Trophoblast cell (in vitro differentiated cells and primary cell): Measurements from ENCODE around the gene NENF.
A peak's percentile ranks its signal among the peaks of the same experiment; 100 is the strongest.

ENCODE experiments used
- DNase-seq, 2 donors: peaks; one replicate each; pipeline ENCODE4 v3.0.0-alpha.2; 2016
- H2AFZ ChIP-seq: 2 replicates; pipeline ENCODE4 v1.6.1; 2013; ENCODE audit warnings: low read length, moderate library complexity, mild to moderate bottlenecking; ENCODE audit not compliant: insufficient read depth, poor library complexity
- H2AK5ac ChIP-seq: 2 replicates; pipeline ENCODE4 v1.6.1; 2013; ENCODE audit warnings: mild to moderate bottlenecking, low read length
- H2BK120ac ChIP-seq: 2 replicates; pipeline ENCODE4 v1.6.1; 2013; ENCODE audit warnings: low read length, mild to moderate bottlenecking, moderate library complexity; ENCODE audit not compliant: insufficient read depth, poor library complexity
- H2BK12ac ChIP-seq: 2 replicates; pipeline ENCODE4 v1.6.1; 2013; ENCODE audit warnings: mild to moderate bottlenecking, low read length, moderate library complexity
- H2BK5ac ChIP-seq: 2 replicates; pipeline ENCODE4 v1.6.1; 2013; ENCODE audit warnings: low read length, low read depth, moderate library complexity, mild to moderate bottlenecking; ENCODE audit not compliant: poor library complexity
- H3K14ac ChIP-seq: 2 replicates; pipeline ENCODE4 v1.6.1; 2013; ENCODE audit warnings: mild to moderate bottlenecking, low read length
- H3K18ac ChIP-seq: 2 replicates; pipeline ENCODE4 v1.6.1; 2013; ENCODE audit warnings: mild to moderate bottlenecking, low read length
- H3K23ac ChIP-seq: 2 replicates; pipeline ENCODE4 v1.6.1; 2013; ENCODE audit warnings: low read length
- H3K27ac ChIP-seq: 2 replicates; pipeline ENCODE4 v1.5.1; 2013; ENCODE audit warnings: low read depth, mild to moderate bottlenecking, inconsistent platforms, low read length, moderate library complexity
- H3K27me3 ChIP-seq: 2 replicates; pipeline ENCODE4 v1.6.1; 2013; ENCODE audit warnings: inconsistent platforms, mild to moderate bottlenecking, low read length, moderate library complexity; ENCODE audit not compliant: insufficient read depth
- H3K36me3 ChIP-seq, 2 experiments: 1 replicate in 1 of 2; 2 replicates in 1 of 2; pipeline ENCODE4 v1.6.1; 2013; ENCODE audit warnings: low read length in 2 of 2, mild to moderate bottlenecking in 2 of 2, moderate library complexity in 1 of 2; ENCODE audit not compliant: insufficient read depth in 2 of 2, control insufficient read depth in 1 of 2
- H3K4ac ChIP-seq: 2 replicates; pipeline ENCODE4 v1.6.1; 2013; ENCODE audit warnings: low read depth, mild to moderate bottlenecking, low read length, moderate library complexity
- H3K4me1 ChIP-seq, 2 experiments: 1 replicate in 1 of 2; 2 replicates in 1 of 2; pipeline ENCODE4 v1.6.1; 2013; ENCODE audit warnings: low read length in 2 of 2, mild to moderate bottlenecking in 2 of 2, moderate library complexity in 1 of 2; ENCODE audit not compliant: insufficient read depth in 2 of 2, control insufficient read depth in 1 of 2
- H3K4me2 ChIP-seq: 2 replicates; pipeline ENCODE4 v1.6.1; 2013; ENCODE audit warnings: inconsistent platforms, mild to moderate bottlenecking, low read length, moderate library complexity
- H3K4me3 ChIP-seq: 2 replicates; pipeline ENCODE4 v1.5.1; 2013; ENCODE audit warnings: mild to moderate bottlenecking, low read depth, low read length, inconsistent platforms
- H3K79me1 ChIP-seq: one replicate; pipeline ENCODE4 v1.6.1; 2013; ENCODE audit warnings: low read length
- H3K79me2 ChIP-seq: 2 replicates; pipeline ENCODE4 v1.6.1; 2013; ENCODE audit warnings: low read length, mild to moderate bottlenecking; ENCODE audit not compliant: control insufficient read depth, insufficient read depth, poor library complexity
- H3K9ac ChIP-seq: 2 replicates; pipeline ENCODE4 v1.6.1; 2013; ENCODE audit warnings: mild to moderate bottlenecking, low read length
- H3K9me3 ChIP-seq: 2 replicates; pipeline ENCODE4 v1.6.1; 2013; ENCODE audit warnings: low read depth, mild to moderate bottlenecking, control low read depth, inconsistent platforms, low read length; ENCODE audit not compliant: insufficient read depth
- H4K12ac ChIP-seq: 2 replicates; pipeline ENCODE4 v1.6.1; 2013; ENCODE audit warnings: low read depth, mild to moderate bottlenecking, low read length, moderate library complexity
- H4K8ac ChIP-seq: 2 replicates; pipeline ENCODE4 v1.6.1; 2013; ENCODE audit warnings: low read depth, mild to moderate bottlenecking, low read length, moderate library complexity
- H4K91ac ChIP-seq: one replicate; pipeline ENCODE4 v1.6.1; 2013; ENCODE audit warnings: low read depth, mild to moderate bottlenecking, low read length, moderate library complexity
- WGBS: extraction: QIAGEN DNeasy Blood & Tissue Kit; methylation state at CpG from one replicate; pipeline ENCODE4 v1.1.7; 2013; ENCODE audit warnings: missing lambda C conversion rate; ENCODE audit not compliant: insufficient read length, insufficient coverage; ENCODE audit errors: extremely low coverage; 5-methylcytosine and 5-hydroxymethylcytosine counted together

NENF gene

DNA sequence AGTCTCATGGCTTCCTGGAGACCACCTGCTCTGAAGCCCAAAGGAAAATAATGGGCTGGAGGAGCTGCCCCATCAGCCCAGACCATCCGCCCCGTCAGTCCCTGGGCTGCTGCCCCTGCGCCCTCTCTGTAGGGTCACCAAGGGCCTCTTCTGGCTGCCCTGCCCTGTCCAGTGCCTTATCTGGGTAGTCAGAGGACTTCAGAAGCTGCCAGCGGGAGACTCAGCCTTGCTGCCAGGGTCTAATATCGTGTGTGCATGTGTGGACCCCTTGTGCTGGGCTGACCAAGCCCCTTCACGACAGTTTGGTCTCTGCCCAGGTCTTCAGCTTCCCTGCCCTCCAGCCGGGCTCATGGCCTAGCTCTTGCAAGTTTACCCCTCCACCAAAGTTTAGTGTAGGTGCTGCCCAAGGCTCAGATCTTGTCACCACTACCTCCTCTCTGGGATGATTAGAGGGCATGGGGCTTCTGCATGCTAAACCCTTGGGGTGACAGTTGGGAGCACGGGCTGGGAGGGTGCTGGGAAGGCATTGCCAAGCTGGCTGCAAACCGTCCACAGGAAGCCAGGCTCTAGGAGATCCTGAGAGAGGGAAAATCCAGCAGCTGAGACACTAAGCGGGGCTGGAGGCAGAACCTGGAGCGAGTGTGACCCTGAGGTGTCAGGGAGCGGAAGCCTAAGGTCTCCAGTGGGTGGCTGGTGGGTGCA lies 20.6 kb downstream of the NENF start:
- WGBS, result no CpG with 5 or more reads among the region's 12 CpGs
- H3K27ac ChIP-seq, result no peak overlapping the region
- H2AK5ac ChIP-seq, result no peak overlapping the region
- no peak overlapping the region for H3K9ac ChIP-seq
- H3K4me1 ChIP-seq, result no peaks in the 10 kb centered on the region
- no peak overlapping the region for H2BK120ac ChIP-seq
- no peak overlapping the region for H3K4me3 ChIP-seq
- no peak for DNase-seq
- no peaks in the 10 kb centered on the region for H3K27me3 ChIP-seq
- H3K36me3 ChIP-seq, result no peaks in the 10 kb centered on the region
- no peak overlapping the region for H2AFZ ChIP-seq
- H3K79me2 ChIP-seq, result no peaks in the 10 kb centered on the region
- no peak overlapping the region for H4K91ac ChIP-seq
- no peak overlapping the region for H2BK12ac ChIP-seq
- H4K12ac ChIP-seq, result no peak overlapping the region
- H3K4me2 ChIP-seq, result no peak overlapping the region
- no peaks in the 10 kb centered on the region for H3K79me1 ChIP-seq
- no peak overlapping the region for H3K23ac ChIP-seq
- no peak overlapping the region for H3K4ac ChIP-seq
- no peak overlapping the region for H3K14ac ChIP-seq
- H3K9me3 ChIP-seq, result peaks cover 2% of the 10 kb centered on the region
- no peak overlapping the region for H3K18ac ChIP-seq
- H2BK5ac ChIP-seq, result no peak overlapping the region
- no peak overlapping the region for H4K8ac ChIP-seq

- H3K36me3 ChIP-seq, result no peaks in the 10 kb centered on the region
- H4K8ac ChIP-seq, result no peak overlapping the region
- H4K12ac ChIP-seq, result no peak overlapping the region
- no CpG with 5 or more reads among the region's 3 CpGs for WGBS
- H2BK12ac ChIP-seq, result no peak overlapping the region
- H2BK5ac ChIP-seq, result no peak overlapping the region
- no peak overlapping the region for H4K91ac ChIP-seq
- peaks cover 4% of the 10 kb centered on the region for H3K9me3 ChIP-seq
- no peak overlapping the region for H3K23ac ChIP-seq
- no peaks in the 10 kb centered on the region for H3K4me1 ChIP-seq
- H3K79me1 ChIP-seq, result no peaks in the 10 kb centered on the region
- no peaks in the 10 kb centered on the region for H3K79me2 ChIP-seq
- no peak overlapping the region for H3K18ac ChIP-seq
- no peaks in the 10 kb centered on the region for H3K27me3 ChIP-seq
- H3K4me2 ChIP-seq, result no peak overlapping the region
- no peak overlapping the region for H2AFZ ChIP-seq
- no peak overlapping the region for H3K14ac ChIP-seq
- H3K4me3 ChIP-seq, result no peak overlapping the region
- H3K4ac ChIP-seq, result no peak overlapping the region
- no peak overlapping the region for H2AK5ac ChIP-seq
- H2BK120ac ChIP-seq, result no peak overlapping the region
- H3K9ac ChIP-seq, result no peak overlapping the region
- no peak for DNase-seq
- no peak overlapping the region for H3K27ac ChIP-seq
Observed at GRCh38 chr1:212454741-212455140, 22.0 kb downstream of the NENF start.

DNA sequence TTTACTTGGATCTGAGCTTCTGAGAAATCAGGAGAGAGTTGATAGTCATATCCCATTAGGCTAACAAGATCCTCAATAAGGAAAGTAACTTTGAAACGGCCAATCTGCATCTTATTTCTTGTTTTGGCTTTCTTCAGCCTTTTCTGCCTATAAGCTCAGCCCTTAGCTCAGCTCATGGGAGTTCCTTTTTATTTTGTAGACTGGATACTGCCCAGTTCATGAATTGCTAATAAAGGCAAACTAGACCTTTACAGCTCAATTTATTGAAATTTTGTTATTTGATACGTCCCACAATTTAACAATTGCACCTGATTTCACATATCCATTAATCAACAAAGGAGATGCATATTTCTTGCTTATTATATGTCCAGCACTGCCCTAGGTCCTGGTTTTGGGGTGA lies 22.7 kb downstream of the NENF start:
- Histone ChIP-seq H4K91ac (no peak overlapping the region), H3K9ac (no peak overlapping the region), H3K4me2 (no peak overlapping the region), H2AFZ (no peak overlapping the region), H2BK12ac (no peak overlapping the region), H3K79me2 (no peaks in the 10 kb centered on the region), H3K4me1 (no peaks in the 10 kb centered on the region), H3K18ac (no peak overlapping the region), H3K27me3 (no peaks in the 10 kb centered on the region), H3K4ac (no peak overlapping the region), H2BK120ac (no peak overlapping the region), H3K9me3 (peaks cover 4% of the 10 kb centered on the region), H3K27ac (no peak overlapping the region), H3K36me3 (no peaks in the 10 kb centered on the region), H3K79me1 (no peaks in the 10 kb centered on the region), H2BK5ac (no peak overlapping the region), H2AK5ac (no peak overlapping the region), H3K23ac (no peak overlapping the region), H3K4me3 (no peak overlapping the region), H4K8ac (no peak overlapping the region), H4K12ac (no peak overlapping the region), H3K14ac (no peak overlapping the region)
- no peak for DNase-seq
- no CpG with 5 or more reads among the region's 2 CpGs for WGBS

DNA sequence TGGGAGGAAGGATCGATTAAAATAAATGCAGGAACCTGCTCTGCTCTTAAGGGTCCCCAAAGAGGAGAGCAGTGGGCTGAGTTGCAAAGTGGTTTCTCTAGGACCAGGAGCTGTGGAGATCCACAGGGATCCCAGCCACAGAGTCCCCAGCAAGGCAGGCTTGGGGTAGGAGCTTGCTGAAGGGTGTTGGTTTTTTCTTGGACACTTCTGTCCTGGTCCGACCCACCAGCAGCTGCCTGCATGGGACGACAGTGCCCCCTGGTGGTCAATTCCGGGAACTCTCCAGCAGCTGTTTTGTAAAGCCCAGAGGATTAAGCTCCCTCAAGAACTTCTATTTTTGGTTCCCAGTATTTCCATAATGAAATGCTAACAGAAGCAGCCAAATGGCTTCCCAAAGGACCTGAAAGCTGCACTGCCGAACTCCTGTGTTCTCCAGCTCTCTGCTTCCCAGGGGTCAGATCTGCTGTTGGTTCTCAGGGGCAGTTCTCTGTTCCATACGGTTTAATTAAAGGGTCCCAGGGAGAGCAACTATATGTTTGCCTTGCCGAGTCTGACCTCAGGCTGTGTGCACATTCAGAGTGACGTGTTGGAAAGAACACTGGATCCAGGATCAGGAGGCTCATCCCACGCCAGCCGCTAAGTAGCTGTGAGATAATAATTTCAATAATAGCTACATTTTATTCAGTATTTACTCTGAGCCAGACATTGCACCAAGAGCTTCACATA lies 23.2 kb downstream of the NENF start:
- Histone ChIP-seq H3K23ac (no peak overlapping the region), H4K8ac (no peak overlapping the region), H3K79me1 (no peaks in the 10 kb centered on the region), H3K36me3 (no peaks in the 10 kb centered on the region), H2BK5ac (no peak overlapping the region), H3K9me3 (peaks cover 5% of the 10 kb centered on the region), H3K27ac (no peak overlapping the region), H3K27me3 (no peaks in the 10 kb centered on the region), H2AFZ (no peak overlapping the region), H3K4ac (no peak overlapping the region), H3K14ac (no peak overlapping the region), H4K91ac (no peak overlapping the region), H3K79me2 (no peaks in the 10 kb centered on the region), H3K9ac (no peak overlapping the region), H3K4me3 (no peak overlapping the region), H3K4me2 (no peak overlapping the region), H3K4me1 (no peaks in the 10 kb centered on the region), H2BK12ac (no peak overlapping the region), H2AK5ac (no peak overlapping the region), H3K18ac (no peak overlapping the region), H2BK120ac (no peak overlapping the region), H4K12ac (no peak overlapping the region)
- peak; percentile 75 to 93 for DNase-seq
- no CpG with 5 or more reads among the region's 10 CpGs for WGBS
